ENCODE results near the gene PTPRE. TPM values are rescaled to one million over a fixed set of nuclear protein-coding genes. Genes with fewer than 3 reads are reported as not detected.

PTPRE gene
- total and polyA plus RNA-seq, 4 experiments from 2014 or later = 6.5 to 27.6 (median 18.9) TPM

DNA sequence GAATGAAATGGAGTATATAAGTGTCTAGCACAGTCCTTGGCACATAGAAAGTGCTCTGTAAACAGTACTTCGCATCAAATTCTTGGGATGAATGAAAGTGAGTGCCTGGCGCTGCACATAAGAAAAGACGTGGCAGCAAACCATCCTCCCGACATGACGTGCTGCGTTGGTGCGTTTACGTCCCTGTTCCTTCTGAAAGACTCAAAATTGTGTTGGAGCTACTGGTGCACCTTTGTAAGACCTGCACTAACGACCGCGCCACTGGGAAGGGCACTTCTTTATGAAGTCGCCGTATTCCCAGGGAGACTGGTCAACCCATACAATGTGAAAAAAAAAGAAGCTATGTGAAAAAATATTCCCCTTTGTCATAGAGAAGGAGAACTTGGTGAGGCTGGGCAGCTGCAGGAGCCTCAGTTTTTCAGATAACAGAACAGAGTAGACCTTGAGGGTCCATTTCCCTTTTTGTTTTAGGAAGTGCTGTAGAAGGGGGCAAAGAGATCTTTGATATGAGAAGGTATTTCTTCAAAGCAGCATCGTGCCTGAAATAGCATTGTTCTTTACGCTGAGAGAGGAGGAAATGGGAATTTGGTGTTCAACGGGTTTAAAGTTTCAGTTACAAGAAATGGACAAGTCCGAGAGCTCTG lies 91.7 kb downstream of the PTPRE start:
- POLR2A ChIA-PET (ENCODE audit: partially characterized antibody) = interaction anchor here (0.7 kb wide), 1 partner anchor 13 kb away, joined by 3 read pairs; no protein-coding TSS in a partner anchor
- intact Hi-C loops (cut with micrococcal nuclease) = no loop called here
- DNase-seq = no peak
- H3K4me1 ChIP-seq (ENCODE audit: insufficient read depth, low read length) = no peaks in the 10 kb centered on the region
- Mint-ChIP-seq H3K9me3 (no peaks in the 10 kb centered on the region), H3K36me3 (no peaks in the 10 kb centered on the region), H3K27ac (no peak overlapping the region), H3K4me3 (no peak overlapping the region), H3K27me3 (peaks cover 6 to 19% of the 10 kb centered on the region in 2 donors), H3K4me1 (no peaks in the 10 kb centered on the region)
- no peak overlapping the region for H3K4me3 ChIP-seq (ENCODE audit: low read length in 2 of 2)
- CTCF ChIA-PET (ENCODE audit: partially characterized antibody) = no interaction called here
- H3K9me3 ChIP-seq (ENCODE audit: control insufficient read depth in 1 of 2, low read length in 2 of 2) = no peaks in the 10 kb centered on the region
- H3K36me3 ChIP-seq (ENCODE audit: insufficient read depth, low read length) = no peaks in the 10 kb centered on the region
- no peaks in the 10 kb centered on the region for H3K27me3 ChIP-seq (ENCODE audit: insufficient read depth, low read length)
- no peak overlapping the region for H3K27ac ChIP-seq (ENCODE audit: low read depth, low read length)

DNA sequence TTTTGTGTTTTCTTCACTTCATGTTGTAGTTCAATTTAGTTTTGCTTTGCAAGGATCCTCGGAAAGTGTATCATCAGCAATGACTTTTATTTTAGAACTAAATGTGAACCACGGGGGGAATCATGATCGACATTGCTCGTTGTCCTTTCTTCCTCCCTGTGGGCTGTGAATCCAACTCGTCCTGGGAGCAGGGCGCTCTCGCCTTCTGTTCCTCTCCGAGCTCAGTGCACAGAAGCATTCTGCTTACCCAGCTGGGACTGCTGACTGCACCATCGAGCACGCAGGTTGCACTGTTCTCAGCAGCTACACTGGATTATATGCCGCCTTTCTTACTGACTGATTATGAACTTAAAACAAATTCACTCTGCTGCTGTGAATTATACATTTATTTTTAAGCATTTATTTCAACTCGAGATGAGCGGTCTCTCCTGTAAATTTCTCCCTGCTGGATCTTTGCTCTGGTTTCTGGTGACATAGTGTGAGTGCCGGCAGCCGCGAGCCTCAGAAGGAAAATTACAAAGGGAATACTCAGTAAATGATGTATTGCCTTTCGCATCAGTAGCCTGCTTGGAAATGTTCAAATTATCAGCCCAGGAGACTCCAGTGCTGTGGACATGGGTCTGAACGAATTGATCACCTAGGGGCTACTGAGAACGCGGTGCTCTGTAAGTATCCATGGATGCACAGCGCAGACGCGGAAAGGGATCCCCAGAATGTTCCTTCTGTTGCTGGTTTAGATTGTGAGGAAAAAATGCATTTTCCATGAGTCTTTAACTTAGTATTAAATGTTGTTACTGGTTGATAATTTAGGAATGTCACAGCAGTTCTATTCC lies 92.6 kb downstream of the PTPRE start:
- no peak overlapping the region for H3K4me3 ChIP-seq (ENCODE audit: low read length in 2 of 2)

DNA sequence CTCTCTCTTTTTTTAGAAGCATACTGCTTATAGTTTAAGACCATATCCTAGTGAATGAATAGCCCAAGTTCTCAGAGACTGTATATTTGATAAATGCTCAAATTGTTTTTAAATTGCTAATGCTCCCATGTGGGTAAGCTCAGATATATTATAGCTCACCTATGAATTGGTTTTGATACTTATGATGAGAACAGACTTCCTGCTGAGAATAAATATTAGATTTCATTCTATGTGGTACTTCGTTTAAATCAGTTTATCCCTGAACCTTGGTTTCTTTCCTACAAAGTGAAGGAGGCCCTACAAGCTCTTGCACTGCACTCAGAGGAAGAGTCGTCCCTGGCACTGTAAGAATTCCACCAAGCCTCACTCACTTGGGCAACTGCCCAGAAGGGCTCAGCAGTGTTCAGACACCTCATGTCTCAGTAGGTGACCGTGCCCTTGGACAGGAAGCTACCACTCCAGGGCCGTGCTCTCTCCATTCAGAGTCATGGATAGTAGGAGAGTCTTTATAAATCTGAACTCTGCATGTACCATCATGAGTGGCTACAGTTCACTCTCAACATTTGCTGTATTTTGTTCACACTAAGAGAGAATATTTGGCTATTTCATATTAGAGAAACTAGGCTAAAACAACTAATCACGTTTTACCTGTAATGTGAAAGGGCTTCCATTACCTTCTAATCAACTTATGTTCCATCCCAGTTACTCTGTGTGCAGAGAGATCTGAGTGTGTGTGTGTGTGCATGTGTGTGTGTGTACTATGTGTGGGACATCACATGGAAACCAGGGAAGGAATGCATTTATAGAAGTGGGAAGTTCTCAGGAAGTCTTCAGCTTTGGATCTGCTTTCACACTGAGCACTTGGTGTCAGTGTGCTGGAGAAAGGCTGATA lies 93.8 kb downstream of the PTPRE start:
- Histone ChIP-seq H3K4me1 (ENCODE audit: insufficient read depth, low read length) (no peaks in the 10 kb centered on the region), H3K27me3 (ENCODE audit: insufficient read depth, low read length) (no peaks in the 10 kb centered on the region), H3K27ac (ENCODE audit: low read depth, low read length) (no peak overlapping the region), H3K4me3 (ENCODE audit: low read length in 2 of 2) (no peak overlapping the region), H3K9me3 (ENCODE audit: control insufficient read depth in 1 of 2, low read length in 2 of 2) (no peaks in the 10 kb centered on the region), H3K36me3 (ENCODE audit: insufficient read depth, low read length) (no peaks in the 10 kb centered on the region)
- peaks cover 6 to 28% of the 10 kb centered on the region in 2 donors for H3K27me3 Mint-ChIP-seq
- no peak overlapping the region for H3K4me3 Mint-ChIP-seq
- no peaks in the 10 kb centered on the region for H3K9me3 Mint-ChIP-seq
- no peak overlapping the region for H3K27ac Mint-ChIP-seq
- DNase-seq = no peak
- H3K36me3 Mint-ChIP-seq = no peaks in the 10 kb centered on the region
- intact Hi-C loops (cut with micrococcal nuclease) = no loop called here
- ChIA-PET CTCF (ENCODE audit: partially characterized antibody) (interaction anchor here (0.8 to 1.3 kb wide), 3 partner anchors 8 to 69 kb away, joined by 4 read pairs; no protein-coding TSS in a partner anchor), POLR2A (ENCODE audit: partially characterized antibody) (no interaction called here)
- H3K4me1 Mint-ChIP-seq = no peaks in the 10 kb centered on the region

More for the DNA sequence above, 92.6 kb downstream of the PTPRE start:
- Histone ChIP-seq H3K36me3 (ENCODE audit: insufficient read depth, low read length) (no peaks in the 10 kb centered on the region), H3K4me1 (ENCODE audit: insufficient read depth, low read length) (no peaks in the 10 kb centered on the region), H3K27ac (ENCODE audit: low read depth, low read length) (no peak overlapping the region), H3K27me3 (ENCODE audit: insufficient read depth, low read length) (no peaks in the 10 kb centered on the region), H3K9me3 (ENCODE audit: control insufficient read depth in 1 of 2, low read length in 2 of 2) (no peaks in the 10 kb centered on the region)
- no peak overlapping the region for H3K4me3 Mint-ChIP-seq
- no peaks in the 10 kb centered on the region for H3K4me1 Mint-ChIP-seq
- POLR2A ChIA-PET (ENCODE audit: partially characterized antibody) = interaction anchor here (0.7 kb wide), 1 partner anchor 12 kb away, joined by 3 read pairs; no protein-coding TSS in a partner anchor
- H3K27me3 Mint-ChIP-seq = peaks cover 6 to 22% of the 10 kb centered on the region in 2 donors
- no peaks in the 10 kb centered on the region for H3K36me3 Mint-ChIP-seq
- intact Hi-C loops (cut with micrococcal nuclease) = no loop called here
- H3K27ac Mint-ChIP-seq = no peak overlapping the region
- H3K9me3 Mint-ChIP-seq = no peaks in the 10 kb centered on the region
- no peak for DNase-seq
- CTCF ChIA-PET (ENCODE audit: partially characterized antibody) = interaction anchor here (1.3 kb wide), 1 partner anchor 10 kb away, joined by 4 read pairs; no protein-coding TSS in a partner anchor

DNA sequence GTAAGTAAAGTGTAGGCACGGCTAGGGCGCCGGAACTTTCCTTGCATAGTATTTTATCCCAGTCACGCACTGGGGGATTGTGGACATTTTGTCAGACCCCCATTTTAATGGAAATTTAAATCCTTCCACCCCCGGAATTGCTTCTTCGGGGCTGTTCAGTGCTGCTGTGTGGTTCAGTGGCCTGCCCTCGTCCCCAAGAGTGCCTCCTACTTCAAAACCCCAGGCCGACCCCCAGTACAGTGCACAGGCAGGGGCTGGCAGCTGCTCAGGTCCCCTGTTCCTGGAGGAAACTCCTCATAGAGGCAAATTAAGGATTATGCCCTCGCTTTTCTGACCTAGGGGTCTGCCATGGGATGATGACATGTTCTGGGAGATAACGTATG lies 94.5 kb downstream of the PTPRE start:
- CTCF ChIA-PET (ENCODE audit: partially characterized antibody) = interaction anchor here (1.0 to 1.3 kb wide), 2 partner anchors 8 to 10 kb away, joined by 4 read pairs; no protein-coding TSS in a partner anchor
- H3K27me3 ChIP-seq (ENCODE audit: insufficient read depth, low read length) = no peaks in the 10 kb centered on the region
- DNase-seq = no peak
- Mint-ChIP-seq H3K36me3 (no peaks in the 10 kb centered on the region), H3K27me3 (peaks cover 6 to 22% of the 10 kb centered on the region in 2 donors), H3K4me1 (no peaks in the 10 kb centered on the region), H3K27ac (no peak overlapping the region), H3K9me3 (no peaks in the 10 kb centered on the region), H3K4me3 (no peak overlapping the region)
- intact Hi-C loops (cut with micrococcal nuclease) = no loop called here
- no peak overlapping the region for H3K27ac ChIP-seq (ENCODE audit: low read depth, low read length)
- POLR2A ChIA-PET (ENCODE audit: partially characterized antibody) = no interaction called here
- H3K4me3 ChIP-seq (ENCODE audit: low read length in 2 of 2) = no peak overlapping the region
- H3K36me3 ChIP-seq (ENCODE audit: insufficient read depth, low read length) = no peaks in the 10 kb centered on the region
- H3K9me3 ChIP-seq (ENCODE audit: control insufficient read depth in 1 of 2, low read length in 2 of 2) = no peaks in the 10 kb centered on the region
- H3K4me1 ChIP-seq (ENCODE audit: insufficient read depth, low read length) = no peaks in the 10 kb centered on the region

DNA sequence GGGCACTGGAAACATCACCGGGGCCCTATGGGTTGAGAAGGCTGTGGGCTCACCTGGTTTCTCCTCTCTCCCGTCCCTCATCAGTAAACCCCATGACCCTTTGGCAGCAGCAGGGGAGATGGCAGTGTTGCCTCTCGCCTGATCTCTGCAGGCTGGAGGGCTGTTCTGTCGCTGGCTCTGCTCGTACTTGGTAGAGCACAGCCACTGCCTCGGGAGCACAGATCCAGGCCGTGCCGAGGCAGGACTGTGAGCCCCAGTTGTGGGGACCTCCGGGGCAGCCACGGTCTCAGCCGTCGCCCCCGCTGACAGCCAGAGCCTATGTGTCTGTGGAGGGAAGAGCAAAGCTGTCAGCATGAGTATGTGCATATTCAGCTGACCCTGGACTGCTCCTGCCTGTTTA lies 94.9 kb downstream of the PTPRE start:
- CTCF ChIA-PET (ENCODE audit: partially characterized antibody) = interaction anchor here (1.0 kb wide), 1 partner anchor 10 kb away, joined by 4 read pairs; no protein-coding TSS in a partner anchor
- H3K4me1 Mint-ChIP-seq = no peaks in the 10 kb centered on the region
- peaks cover 6 to 22% of the 10 kb centered on the region in 2 donors for H3K27me3 Mint-ChIP-seq
- POLR2A ChIA-PET (ENCODE audit: partially characterized antibody) = no interaction called here
- H3K36me3 Mint-ChIP-seq = no peaks in the 10 kb centered on the region
- Histone ChIP-seq H3K27ac (ENCODE audit: low read depth, low read length) (no peak overlapping the region), H3K27me3 (ENCODE audit: insufficient read depth, low read length) (no peaks in the 10 kb centered on the region), H3K4me3 (ENCODE audit: low read length in 2 of 2) (no peak overlapping the region), H3K36me3 (ENCODE audit: insufficient read depth, low read length) (no peaks in the 10 kb centered on the region), H3K4me1 (ENCODE audit: insufficient read depth, low read length) (no peaks in the 10 kb centered on the region), H3K9me3 (ENCODE audit: control insufficient read depth in 1 of 2, low read length in 2 of 2) (no peaks in the 10 kb centered on the region)
- intact Hi-C loops (cut with micrococcal nuclease) = no loop called here
- H3K9me3 Mint-ChIP-seq = no peaks in the 10 kb centered on the region
- no peak for DNase-seq
- H3K27ac Mint-ChIP-seq = no peak overlapping the region
- no peak overlapping the region for H3K4me3 Mint-ChIP-seq

DNA sequence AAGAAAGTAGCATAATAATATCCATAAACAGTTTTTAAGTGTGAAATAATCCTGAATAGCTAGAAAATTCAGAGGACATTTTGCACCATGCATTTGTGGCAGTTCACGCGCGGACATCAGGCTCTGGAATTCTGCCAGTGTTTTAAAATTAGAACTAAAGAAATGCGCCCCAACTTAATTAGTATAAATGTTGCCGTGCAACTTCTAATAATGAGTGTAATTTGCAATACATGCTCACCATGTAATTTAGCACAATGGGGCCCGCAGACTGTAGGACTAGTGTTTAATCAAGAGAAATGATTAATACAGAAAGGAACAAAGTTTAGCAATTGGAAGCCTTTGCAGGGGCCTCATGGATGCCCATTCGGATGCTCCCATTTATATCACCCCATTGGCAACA lies 96.6 kb downstream of the PTPRE start:
- Histone ChIP-seq H3K36me3 (ENCODE audit: insufficient read depth, low read length) (no peaks in the 10 kb centered on the region), H3K27me3 (ENCODE audit: insufficient read depth, low read length) (no peaks in the 10 kb centered on the region), H3K4me3 (ENCODE audit: low read length in 2 of 2) (no peak overlapping the region), H3K4me1 (ENCODE audit: insufficient read depth, low read length) (no peaks in the 10 kb centered on the region), H3K27ac (ENCODE audit: low read depth, low read length) (no peak overlapping the region), H3K9me3 (ENCODE audit: control insufficient read depth in 1 of 2, low read length in 2 of 2) (no peaks in the 10 kb centered on the region)
- no peaks in the 10 kb centered on the region for H3K9me3 Mint-ChIP-seq
- no peak overlapping the region for H3K4me3 Mint-ChIP-seq
- H3K4me1 Mint-ChIP-seq = no peaks in the 10 kb centered on the region
- H3K27ac Mint-ChIP-seq = no peak overlapping the region
- ChIA-PET POLR2A (ENCODE audit: partially characterized antibody) (no interaction called here), CTCF (ENCODE audit: partially characterized antibody) (interaction anchor here (1.6 kb wide), 1 partner anchor 8 kb away, joined by 3 read pairs; no protein-coding TSS in a partner anchor)
- H3K36me3 Mint-ChIP-seq = no peaks in the 10 kb centered on the region
- DNase-seq = no peak
- peaks cover 6 to 22% of the 10 kb centered on the region in 2 donors for H3K27me3 Mint-ChIP-seq
- intact Hi-C loops (cut with micrococcal nuclease) = no loop called here

DNA sequence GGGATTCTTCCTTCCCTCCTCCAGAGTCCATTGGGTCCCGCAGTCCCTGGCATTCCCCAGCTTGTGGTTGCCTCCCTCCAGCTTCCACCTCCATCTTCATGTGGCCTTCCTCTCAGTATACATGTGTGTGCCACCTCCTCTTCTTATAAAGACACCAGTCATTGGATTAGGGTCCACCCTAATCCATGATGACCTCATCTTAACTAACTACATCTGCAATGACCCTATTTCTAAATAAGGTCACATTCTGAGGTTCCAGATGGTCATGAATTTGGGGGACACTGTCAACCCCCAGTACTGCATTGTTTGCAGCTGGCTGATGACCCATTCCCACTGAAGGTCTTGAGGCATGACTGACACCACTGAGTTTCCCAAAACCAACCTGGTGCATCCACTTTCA lies 99.0 kb downstream of the PTPRE start:
- Histone ChIP-seq H3K27ac (ENCODE audit: low read depth, low read length) (no peak overlapping the region), H3K4me1 (ENCODE audit: insufficient read depth, low read length) (no peaks in the 10 kb centered on the region), H3K9me3 (ENCODE audit: control insufficient read depth in 1 of 2, low read length in 2 of 2) (no peaks in the 10 kb centered on the region), H3K36me3 (ENCODE audit: insufficient read depth, low read length) (no peaks in the 10 kb centered on the region), H3K4me3 (ENCODE audit: low read length in 2 of 2) (no peak overlapping the region), H3K27me3 (ENCODE audit: insufficient read depth, low read length) (no peaks in the 10 kb centered on the region)
- Mint-ChIP-seq H3K9me3 (no peaks in the 10 kb centered on the region), H3K4me1 (no peaks in the 10 kb centered on the region), H3K4me3 (no peak overlapping the region), H3K36me3 (no peaks in the 10 kb centered on the region), H3K27me3 (peaks cover 4 to 26% of the 10 kb centered on the region in 2 donors), H3K27ac (no peak overlapping the region)
- POLR2A ChIA-PET (ENCODE audit: partially characterized antibody) = no interaction called here
- intact Hi-C loops (cut with micrococcal nuclease) = no loop called here
- no peak for DNase-seq
- CTCF ChIA-PET (ENCODE audit: partially characterized antibody) = no interaction called here
